NCI-H524 (cell line): Measurements from ENCODE around the gene GALNT18.
A peak's percentile ranks its signal among the peaks of the same experiment; 100 is the strongest.

Experiments used
- DNase-seq, 2 experiments: peaks; one replicate each; lab custom pipeline; 2025; lab: John Stamatoyannopoulos, UW

Gene GALNT18

GRCh38 chr11:11498195-11498594, 123.6 kb downstream of the GALNT18 start:
- DNase-seq, result no peak

- DNase-seq, result no peak
Observed at GRCh38 chr11:11496879-11497278, 124.9 kb downstream of the GALNT18 start.

GRCh38 chr11:11494348-11494747, 127.5 kb downstream of the GALNT18 start:
- DNase-seq, result no peak

- DNase-seq, result peak in 1 of 2 experiments; percentile 7
Observed at GRCh38 chr11:11493698-11494097, 128.1 kb downstream of the GALNT18 start.

- DNase-seq, result no peak
Observed at GRCh38 chr11:11491589-11491988, 130.2 kb downstream of the GALNT18 start.

GRCh38 chr11:11491014-11491413, 130.8 kb downstream of the GALNT18 start:
- no peak for DNase-seq

- DNase-seq, result no peak
Observed at GRCh38 chr11:11486423-11486822, 135.4 kb downstream of the GALNT18 start.

- no peak for DNase-seq
Observed at GRCh38 chr11:11486002-11486401, 135.8 kb downstream of the GALNT18 start.

GRCh38 chr11:11483627-11484026, 138.2 kb downstream of the GALNT18 start:
- DNase-seq, result no peak

GRCh38 chr11:11482730-11483129, 139.1 kb downstream of the GALNT18 start:
- no peak for DNase-seq

- peak in 1 of 2 experiments; percentile 13 for DNase-seq
Observed at GRCh38 chr11:11481371-11481770, 140.4 kb downstream of the GALNT18 start.

GRCh38 chr11:11480971-11481370, 140.8 kb downstream of the GALNT18 start:
- no peak for DNase-seq

GRCh38 chr11:11478687-11479086, 143.1 kb downstream of the GALNT18 start:
- no peak for DNase-seq

GRCh38 chr11:11477695-11478420, 143.9 kb downstream of the GALNT18 start:
- peak; percentile 15 to 40 for DNase-seq

- DNase-seq, result peak in 1 of 2 experiments; percentile 30
Observed at GRCh38 chr11:11476971-11477645, 144.7 kb downstream of the GALNT18 start.

GRCh38 chr11:11476499-11476898, 145.3 kb downstream of the GALNT18 start:
- DNase-seq, result no peak

GRCh38 chr11:11472106-11472505, 149.7 kb downstream of the GALNT18 start:
- DNase-seq, result no peak

- no peak for DNase-seq
Observed at GRCh38 chr11:11471201-11471600, 150.6 kb downstream of the GALNT18 start.

GRCh38 chr11:11468954-11469353, 152.9 kb downstream of the GALNT18 start:
- DNase-seq, result no peak

GRCh38 chr11:11467312-11467711, 154.5 kb downstream of the GALNT18 start:
- no peak for DNase-seq

GRCh38 chr11:11464555-11464954, 157.2 kb downstream of the GALNT18 start:
- no peak for DNase-seq

- DNase-seq, result peak; percentile 36 to 82
Observed at GRCh38 chr11:11463405-11463804, 158.4 kb downstream of the GALNT18 start.

GRCh38 chr11:11461473-11461872, 160.3 kb downstream of the GALNT18 start:
- no peak for DNase-seq

- no peak for DNase-seq
Observed at GRCh38 chr11:11459578-11459977, 162.2 kb downstream of the GALNT18 start.
